GM19468 (cell line): ENCODE results near the gene SNTB2.

Experiments used
- ATAC-seq: cut with Tn5 transposase; IDR thresholded peaks from one replicate; pipeline ENCODE4 v1.9.1; 2021; ENCODE audit warnings: mild to moderate bottlenecking, moderate library complexity, moderate number of reproducible peaks; ENCODE audit not compliant: unreplicated experiment; ENCODE audit errors: extremely low read depth

Gene SNTB2

GRCh38 chr16:69313469-69313868, 126.5 kb downstream of the SNTB2 start:
- no peak for ATAC-seq

- ATAC-seq, result no peak
Measured at GRCh38 chr16:69314534-69314933, 127.6 kb downstream of the SNTB2 start.

- ATAC-seq, result no peak
Measured at GRCh38 chr16:69315486-69316311, 128.7 kb downstream of the SNTB2 start.

- no peak for ATAC-seq
Measured at GRCh38 chr16:69316595-69317034, 129.7 kb downstream of the SNTB2 start.

GRCh38 chr16:69318177-69318910, 131.4 kb downstream of the SNTB2 start:
- no peak for ATAC-seq

GRCh38 chr16:69318911-69319289, 131.9 kb downstream of the SNTB2 start:
- ATAC-seq, result no peak

- no peak for ATAC-seq
Measured at GRCh38 chr16:69319381-69319780, 132.4 kb downstream of the SNTB2 start.

- ATAC-seq, result no peak
Measured at GRCh38 chr16:69319826-69320739, 133.1 kb downstream of the SNTB2 start.

GRCh38 chr16:69320740-69321073, 133.7 kb downstream of the SNTB2 start:
- no peak for ATAC-seq

GRCh38 chr16:69321080-69321479, 134.1 kb downstream of the SNTB2 start:
- no peak for ATAC-seq

- no peak for ATAC-seq
Measured at GRCh38 chr16:69322343-69322742, 135.4 kb downstream of the SNTB2 start.

GRCh38 chr16:69323415-69323814, 136.5 kb downstream of the SNTB2 start:
- ATAC-seq, result no peak

- no peak for ATAC-seq
Measured at GRCh38 chr16:69324013-69324531, 137.1 kb downstream of the SNTB2 start.

GRCh38 chr16:69324585-69325253, 137.8 kb downstream of the SNTB2 start:
- ATAC-seq, result no peak

- no peak for ATAC-seq
Measured at GRCh38 chr16:69325784-69326171, 138.8 kb downstream of the SNTB2 start.

GRCh38 chr16:69326172-69326873, 139.4 kb downstream of the SNTB2 start:
- ATAC-seq, result no peak

GRCh38 chr16:69327585-69328310, 140.8 kb downstream of the SNTB2 start:
- ATAC-seq, result no peak

- no peak for ATAC-seq
Measured at GRCh38 chr16:69328854-69329316, 141.9 kb downstream of the SNTB2 start.
